ENCODE measurements around the gene TMC6. TPM values are rescaled to one million over a fixed set of nuclear protein-coding genes. Genes with fewer than 3 reads are reported as not detected.

The TMC6 gene
- total RNA-seq, 1 donor from 2014 or later, result 61.7 TPM

DNA sequence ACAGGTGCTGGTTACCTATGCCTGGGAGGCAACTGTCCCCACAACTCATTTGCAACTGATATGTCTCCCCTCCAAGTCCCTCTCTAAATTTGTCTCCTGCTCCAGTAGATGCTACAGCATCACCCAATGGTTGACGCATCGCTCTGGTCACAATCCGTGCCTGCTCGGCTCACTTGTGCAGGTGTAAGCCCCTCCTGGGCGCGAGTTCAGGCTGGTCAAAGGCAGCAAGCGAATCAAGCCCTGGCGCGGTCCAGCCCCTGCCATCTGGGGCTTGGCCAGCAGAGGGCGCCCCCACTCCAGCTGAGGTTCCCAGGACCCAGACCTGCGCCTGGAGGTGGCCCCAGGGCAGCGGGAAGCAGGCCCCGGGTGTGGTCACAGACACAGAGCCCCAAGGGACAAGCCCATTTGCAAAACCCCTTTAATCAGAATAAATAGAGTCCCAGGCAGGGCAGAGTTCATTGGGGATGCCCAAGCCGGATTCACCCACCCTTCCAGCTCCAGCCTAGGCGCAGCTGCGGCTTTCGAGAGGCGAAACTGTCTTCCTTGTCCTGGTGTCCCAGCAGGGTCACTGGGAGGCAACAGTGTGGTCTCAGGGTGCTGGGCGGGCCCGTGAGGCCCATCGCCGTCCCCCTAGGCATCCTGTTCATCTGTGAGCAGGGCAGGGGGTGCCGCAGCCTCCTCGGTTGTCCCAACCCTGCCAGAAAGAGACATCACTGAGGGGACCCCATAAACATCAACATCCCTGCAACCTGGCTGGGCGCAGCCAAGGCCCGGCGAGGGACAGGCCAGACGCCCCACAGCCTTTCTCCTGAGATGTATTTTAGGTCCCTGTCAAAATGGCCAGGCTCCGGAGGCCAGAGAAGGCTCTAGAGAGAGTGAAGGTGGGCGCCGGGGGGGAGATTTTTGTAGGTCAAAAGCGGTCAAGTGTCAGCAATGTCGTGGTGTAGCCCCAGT, 15.8 kb downstream of the TMC6 start:
- DNase-seq (ENCODE audit: low read depth) (no peak), FAIRE-seq (no peak)
- Histone ChIP-seq H3K9me3 (ENCODE audit: insufficient read depth, low read depth, low read length) (no peaks in the 10 kb centered on the region), H2AFZ (ENCODE audit: low read depth, low read length) (peak overlapping the region; percentile 5), H3K9ac (ENCODE audit: low read length) (no peak overlapping the region), H3K4me3 (ENCODE audit: insufficient read depth, low read depth, low read length) (no peak overlapping the region), H3K79me2 (ENCODE audit: insufficient read depth, low read length) (no peaks in the 10 kb centered on the region), H3K27me3 (ENCODE audit: insufficient read depth, low read length) (peaks cover 5% of the 10 kb centered on the region), H3K4me1 (ENCODE audit: insufficient read depth, low read length) (no peaks in the 10 kb centered on the region), H3K36me3 (ENCODE audit: insufficient read depth, low read length) (no peaks in the 10 kb centered on the region), H3K27ac (ENCODE audit: low read depth, low read length) (no peak overlapping the region), H3K4me2 (ENCODE audit: low read length) (no peak overlapping the region), H4K20me1 (ENCODE audit: insufficient read depth, low read length) (no peaks in the 10 kb centered on the region)
- Mint-ChIP-seq H3K36me3 (ENCODE audit: low read depth, unreplicated experiment) (peaks cover 8% of the 10 kb centered on the region), H3K4me3 (ENCODE audit: unreplicated experiment) (no peak overlapping the region), H3K27me3 (ENCODE audit: low read depth, unreplicated experiment) (peaks cover 2% of the 10 kb centered on the region), H3K27ac (ENCODE audit: unreplicated experiment) (peak overlapping the region; percentile 80), H3K4me1 (ENCODE audit: low read depth, unreplicated experiment) (no peaks in the 10 kb centered on the region), H3K9me3 (ENCODE audit: unreplicated experiment) (no peaks in the 10 kb centered on the region)
- TF ChIP-seq CTCF (IDR thresholded peaks at IDR 0.05; ENCODE audit: insufficient read depth, low read depth, low read length), result peak; percentile 72
- no peak for TF ChIP-seq EZH2 (IDR thresholded peaks at IDR 0.05; ENCODE audit: insufficient read depth, low read length)

DNA sequence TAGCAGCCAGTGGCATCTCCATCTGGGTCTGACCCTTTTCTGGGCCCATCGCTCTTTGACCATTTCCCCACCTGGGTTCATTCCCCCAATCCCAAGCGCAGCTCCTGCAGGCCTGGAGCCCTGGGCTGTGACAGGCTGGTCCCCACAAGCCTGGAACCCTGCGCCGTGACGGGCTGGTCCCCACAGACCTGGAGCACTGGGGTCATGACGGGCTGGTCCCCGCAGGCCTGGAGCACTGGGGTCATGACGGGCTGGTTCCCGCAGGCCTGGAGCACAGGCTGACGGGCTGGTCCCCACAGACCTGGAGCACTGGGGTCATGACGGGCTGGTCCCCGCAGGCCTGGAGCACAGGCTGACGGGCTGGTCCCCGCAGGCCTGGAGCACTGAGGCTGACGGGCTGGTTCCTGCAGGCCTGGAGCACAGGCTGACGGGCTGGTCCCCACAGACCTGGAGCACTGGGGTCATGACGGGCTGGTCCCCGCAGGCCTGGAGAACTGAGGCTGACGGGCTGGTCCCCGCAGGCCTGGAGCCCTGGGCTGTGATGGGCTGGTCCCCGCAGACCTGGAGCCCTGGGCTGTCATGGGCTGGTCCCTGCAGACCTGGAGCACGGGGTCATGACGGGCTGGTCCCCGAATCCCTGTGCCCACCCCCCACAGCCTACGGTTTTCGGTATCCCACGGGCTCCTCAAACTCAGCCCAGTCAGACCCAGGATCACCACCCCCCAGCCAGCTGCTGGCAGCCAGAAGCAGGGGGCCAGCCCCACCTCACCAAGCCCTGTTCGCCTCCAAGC, 16.6 kb downstream of the TMC6 start:
- H3K27ac Mint-ChIP-seq (ENCODE audit: unreplicated experiment), result no peak overlapping the region
- H3K27me3 Mint-ChIP-seq (ENCODE audit: low read depth, unreplicated experiment), result peaks cover 2% of the 10 kb centered on the region
- H3K9me3 Mint-ChIP-seq (ENCODE audit: unreplicated experiment), result no peaks in the 10 kb centered on the region

More for the DNA sequence above, 16.6 kb downstream of the TMC6 start:
- H3K4me3 ChIP-seq (ENCODE audit: insufficient read depth, low read depth, low read length), result no peak overlapping the region
- peaks cover 5% of the 10 kb centered on the region for H3K27me3 ChIP-seq (ENCODE audit: insufficient read depth, low read length)
- FAIRE-seq, result no peak
- peaks cover 8% of the 10 kb centered on the region for H3K36me3 Mint-ChIP-seq (ENCODE audit: low read depth, unreplicated experiment)
- no peak overlapping the region for H3K4me2 ChIP-seq (ENCODE audit: low read length)
- no peak overlapping the region for H2AFZ ChIP-seq (ENCODE audit: low read depth, low read length)
- no peaks in the 10 kb centered on the region for H3K79me2 ChIP-seq (ENCODE audit: insufficient read depth, low read length)
- no peaks in the 10 kb centered on the region for H3K4me1 ChIP-seq (ENCODE audit: insufficient read depth, low read length)
- H3K36me3 ChIP-seq (ENCODE audit: insufficient read depth, low read length), result no peaks in the 10 kb centered on the region
- no peaks in the 10 kb centered on the region for H3K9me3 ChIP-seq (ENCODE audit: insufficient read depth, low read depth, low read length)
- H3K27ac ChIP-seq (ENCODE audit: low read depth, low read length), result no peak overlapping the region
- H3K9ac ChIP-seq (ENCODE audit: low read length), result no peak overlapping the region
- H4K20me1 ChIP-seq (ENCODE audit: insufficient read depth, low read length), result no peaks in the 10 kb centered on the region
- no peak for TF ChIP-seq EZH2 (IDR thresholded peaks at IDR 0.05; ENCODE audit: insufficient read depth, low read length)
- no peak for TF ChIP-seq CTCF (IDR thresholded peaks at IDR 0.05; ENCODE audit: insufficient read depth, low read depth, low read length)
- no peak overlapping the region for H3K4me3 Mint-ChIP-seq (ENCODE audit: unreplicated experiment)
- DNase-seq (ENCODE audit: low read depth), result no peak
- H3K4me1 Mint-ChIP-seq (ENCODE audit: low read depth, unreplicated experiment), result no peaks in the 10 kb centered on the region

Measured in astrocyte (in vitro differentiated cells and primary cell).